ENCODE measurements around the gene THBS1. TPM values are rescaled to one million over a fixed set of nuclear protein-coding genes. Genes with fewer than 3 reads are reported as not detected.

The THBS1 gene
- total RNA-seq, 1 donor from 2014 or later, result 849 TPM

DNA sequence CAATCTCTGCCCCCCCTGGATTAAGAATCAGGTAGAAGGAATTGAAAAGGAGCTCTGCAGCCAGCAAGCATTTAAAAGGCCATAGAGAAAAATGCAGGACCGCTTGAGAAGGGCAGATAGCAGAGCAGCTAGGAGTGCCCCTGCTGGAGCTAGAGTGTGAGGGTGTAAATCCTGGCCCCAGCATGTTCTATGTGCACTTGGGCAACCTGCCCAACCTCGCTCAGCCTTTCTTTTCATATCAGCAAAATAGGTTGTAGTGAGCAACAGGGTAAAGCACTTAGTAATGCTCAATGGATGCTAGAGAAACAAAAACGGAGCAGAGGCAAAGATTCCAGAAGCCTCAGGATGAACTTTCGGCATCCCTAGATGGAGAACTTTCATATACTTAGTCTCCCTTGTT is 25.0 kb upstream of the THBS1 start:
- H3K4me1 Mint-ChIP-seq (ENCODE audit: unreplicated experiment), result no peaks in the 10 kb centered on the region
- H3K36me3 Mint-ChIP-seq (ENCODE audit: unreplicated experiment), result no peaks in the 10 kb centered on the region
- no peaks in the 10 kb centered on the region for H3K9me3 Mint-ChIP-seq (ENCODE audit: unreplicated experiment)
- TF ChIP-seq, protein P1, sequence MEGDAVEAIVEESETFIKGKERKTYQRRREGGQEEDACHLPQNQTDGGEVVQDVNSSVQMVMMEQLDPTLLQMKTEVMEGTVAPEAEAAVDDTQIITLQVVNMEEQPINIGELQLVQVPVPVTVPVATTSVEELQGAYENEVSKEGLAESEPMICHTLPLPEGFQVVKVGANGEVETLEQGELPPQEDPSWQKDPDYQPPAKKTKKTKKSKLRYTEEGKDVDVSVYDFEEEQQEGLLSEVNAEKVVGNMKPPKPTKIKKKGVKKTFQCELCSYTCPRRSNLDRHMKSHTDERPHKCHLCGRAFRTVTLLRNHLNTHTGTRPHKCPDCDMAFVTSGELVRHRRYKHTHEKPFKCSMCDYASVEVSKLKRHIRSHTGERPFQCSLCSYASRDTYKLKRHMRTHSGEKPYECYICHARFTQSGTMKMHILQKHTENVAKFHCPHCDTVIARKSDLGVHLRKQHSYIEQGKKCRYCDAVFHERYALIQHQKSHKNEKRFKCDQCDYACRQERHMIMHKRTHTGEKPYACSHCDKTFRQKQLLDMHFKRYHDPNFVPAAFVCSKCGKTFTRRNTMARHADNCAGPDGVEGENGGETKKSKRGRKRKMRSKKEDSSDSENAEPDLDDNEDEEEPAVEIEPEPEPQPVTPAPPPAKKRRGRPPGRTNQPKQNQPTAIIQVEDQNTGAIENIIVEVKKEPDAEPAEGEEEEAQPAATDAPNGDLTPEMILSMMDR (IDR thresholded peaks at IDR 0.05), result no peak
- no peak overlapping the region for H3K27ac Mint-ChIP-seq (ENCODE audit: unreplicated experiment)
- no peak overlapping the region for H3K4me3 Mint-ChIP-seq (ENCODE audit: unreplicated experiment)
- no peaks in the 10 kb centered on the region for H3K27me3 Mint-ChIP-seq (ENCODE audit: unreplicated experiment)
- DNase-seq (ENCODE audit: extremely low spot score, unreplicated experiment), result no peak

DNA sequence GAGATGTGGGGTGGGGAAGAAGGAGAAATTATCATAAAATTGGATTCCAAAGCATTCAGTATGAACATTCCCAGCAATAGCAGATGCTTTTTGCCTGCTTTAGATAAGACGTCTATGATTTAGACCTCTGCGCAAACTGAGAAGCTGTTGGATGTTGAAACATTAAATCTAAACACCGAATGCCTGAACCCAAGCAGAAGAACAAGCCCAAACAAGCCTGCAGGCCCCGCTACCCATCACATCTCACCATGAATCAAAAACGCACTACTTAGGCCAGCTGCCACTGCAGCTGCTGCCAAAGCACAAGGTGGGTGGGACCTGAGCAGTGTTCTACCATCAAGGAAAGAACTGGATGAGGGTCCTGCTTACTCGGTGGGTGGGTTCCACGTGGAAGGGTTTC is 24.4 kb upstream of the THBS1 start:
- Mint-ChIP-seq H3K36me3 (ENCODE audit: unreplicated experiment) (no peaks in the 10 kb centered on the region), H3K27ac (ENCODE audit: unreplicated experiment) (no peak overlapping the region), H3K27me3 (ENCODE audit: unreplicated experiment) (no peaks in the 10 kb centered on the region), H3K9me3 (ENCODE audit: unreplicated experiment) (no peaks in the 10 kb centered on the region), H3K4me3 (ENCODE audit: unreplicated experiment) (no peak overlapping the region), H3K4me1 (ENCODE audit: unreplicated experiment) (no peaks in the 10 kb centered on the region)
- DNase-seq (ENCODE audit: extremely low spot score, unreplicated experiment), result no peak
- TF ChIP-seq, protein P1 (IDR thresholded peaks at IDR 0.05), result no peak

DNA sequence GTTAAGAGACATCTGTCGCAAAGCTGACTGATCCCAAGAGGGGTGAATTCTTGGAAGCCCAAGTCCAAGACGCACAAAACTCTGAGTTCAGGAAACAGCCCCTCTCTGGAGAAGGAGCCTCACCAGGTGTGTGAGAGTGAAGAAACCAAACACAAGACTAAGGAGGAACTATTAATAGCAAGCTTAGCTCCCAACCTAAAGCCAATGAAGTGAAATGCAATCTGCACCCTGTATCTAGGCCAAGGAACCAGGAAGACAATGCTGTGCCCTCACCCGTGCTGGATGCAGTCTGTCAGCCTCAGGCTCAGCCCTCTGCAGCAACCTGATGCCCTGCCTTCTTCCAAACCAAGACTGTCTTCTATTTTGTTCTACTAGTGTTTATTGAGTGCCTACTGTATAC is 22.5 kb upstream of the THBS1 start:
- no peak overlapping the region for H3K4me3 Mint-ChIP-seq (ENCODE audit: unreplicated experiment)
- no peaks in the 10 kb centered on the region for H3K36me3 Mint-ChIP-seq (ENCODE audit: unreplicated experiment)
- DNase-seq (ENCODE audit: extremely low spot score, unreplicated experiment), result no peak
- TF ChIP-seq, protein P1 (IDR thresholded peaks at IDR 0.05), result no peak
- H3K27me3 Mint-ChIP-seq (ENCODE audit: unreplicated experiment), result no peaks in the 10 kb centered on the region
- no peaks in the 10 kb centered on the region for H3K9me3 Mint-ChIP-seq (ENCODE audit: unreplicated experiment)
- no peak overlapping the region for H3K27ac Mint-ChIP-seq (ENCODE audit: unreplicated experiment)
- no peaks in the 10 kb centered on the region for H3K4me1 Mint-ChIP-seq (ENCODE audit: unreplicated experiment)

DNA sequence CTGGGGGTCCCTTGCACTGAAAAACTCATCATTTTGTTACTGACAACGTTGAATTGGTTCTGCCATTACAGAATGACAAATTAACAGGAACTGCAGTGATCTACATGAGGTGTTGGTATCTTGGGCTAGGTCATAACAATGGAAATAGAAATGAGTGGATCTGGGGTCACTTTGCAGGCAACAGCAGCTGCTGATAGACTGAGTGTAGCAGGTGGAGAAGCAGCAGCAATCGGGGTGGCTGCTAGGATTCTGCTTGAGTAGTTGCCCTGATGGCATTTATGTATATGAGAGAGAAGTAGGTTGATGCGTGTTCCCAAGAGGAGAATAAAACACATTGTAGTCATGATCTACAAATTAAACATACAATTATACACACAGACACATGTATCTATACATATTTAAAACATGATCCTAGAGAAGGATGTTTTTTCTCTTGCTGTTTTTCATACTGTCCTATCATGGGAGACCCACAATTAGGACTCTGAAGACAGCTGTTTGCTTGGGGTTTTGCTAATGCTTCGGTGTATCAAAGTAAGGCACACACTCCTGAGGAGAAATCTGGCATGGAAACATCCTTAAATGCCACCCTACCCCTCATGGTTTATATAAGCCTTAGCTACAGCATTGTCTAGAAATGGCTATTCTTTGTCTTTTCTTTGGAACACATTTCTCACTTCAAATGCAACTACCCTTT is 15.8 kb upstream of the THBS1 start:
- Mint-ChIP-seq H3K4me1 (ENCODE audit: unreplicated experiment) (peaks cover 2% of the 10 kb centered on the region), H3K36me3 (ENCODE audit: unreplicated experiment) (peaks cover 2% of the 10 kb centered on the region), H3K9me3 (ENCODE audit: unreplicated experiment) (no peaks in the 10 kb centered on the region), H3K27ac (ENCODE audit: unreplicated experiment) (no peak overlapping the region), H3K27me3 (ENCODE audit: unreplicated experiment) (no peaks in the 10 kb centered on the region), H3K4me3 (ENCODE audit: unreplicated experiment) (no peak overlapping the region)
- TF ChIP-seq, protein P1 (IDR thresholded peaks at IDR 0.05), result no peak
- DNase-seq (ENCODE audit: extremely low spot score, unreplicated experiment), result no peak

DNA sequence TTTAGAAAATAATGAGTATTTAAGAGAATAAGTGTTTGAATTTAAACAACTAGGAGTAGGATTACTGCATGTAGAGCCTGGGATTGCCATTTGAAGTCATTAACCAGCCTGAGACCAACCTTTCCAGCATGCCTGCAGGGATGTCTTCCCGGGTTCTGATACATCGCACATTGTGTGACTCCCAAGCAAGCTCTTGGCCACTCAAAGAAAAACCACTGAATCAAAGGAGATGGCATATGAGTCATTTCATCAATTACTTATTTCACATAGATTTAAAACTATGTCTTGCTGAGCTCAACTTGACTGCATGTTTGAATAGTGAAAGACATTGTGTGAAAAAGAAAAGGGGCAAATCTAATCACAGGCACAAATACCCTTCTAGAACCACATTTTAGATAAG is 15.0 kb upstream of the THBS1 start:
- H3K4me3 Mint-ChIP-seq (ENCODE audit: unreplicated experiment), result no peak overlapping the region
- H3K27ac Mint-ChIP-seq (ENCODE audit: unreplicated experiment), result no peak overlapping the region
- TF ChIP-seq, protein P1 (IDR thresholded peaks at IDR 0.05), result no peak
- no peak for DNase-seq (ENCODE audit: extremely low spot score, unreplicated experiment)
- H3K27me3 Mint-ChIP-seq (ENCODE audit: unreplicated experiment), result no peaks in the 10 kb centered on the region
- no peaks in the 10 kb centered on the region for H3K9me3 Mint-ChIP-seq (ENCODE audit: unreplicated experiment)
- H3K4me1 Mint-ChIP-seq (ENCODE audit: unreplicated experiment), result peaks cover 2% of the 10 kb centered on the region
- H3K36me3 Mint-ChIP-seq (ENCODE audit: unreplicated experiment), result peaks cover 2% of the 10 kb centered on the region

All from osteocyte (in vitro differentiated cells).